Brain microvascular endothelial cell (primary cell): Measurements from ENCODE around the gene PITPNC1.

Experiments
- DNase-seq: peaks from one replicate; pipeline ENCODE4 v3.0.0-alpha.2; 2020
- H3K27ac ChIP-seq: fragments of 250-450 bp; sonication (Bioruptor Pico); 2 replicates; pipeline ENCODE4 v1.5.1; 2020; ENCODE audit warnings: mild to moderate bottlenecking, moderate library complexity
- H3K27me3 ChIP-seq: fragments of 250-450 bp; sonication (Bioruptor Pico); replicated peaks from 2 replicates; pipeline ENCODE4 v1.5.1; 2020; ENCODE audit warnings: mild to moderate bottlenecking
- H3K36me3 ChIP-seq: fragments of 250-450 bp; sonication (Bioruptor Pico); replicated peaks from 2 replicates; pipeline ENCODE4 v1.5.1; 2020; ENCODE audit warnings: mild to moderate bottlenecking
- H3K4me3 ChIP-seq: 2 replicates; pipeline ENCODE4 v1.5.1; 2011; ENCODE audit warnings: low read depth, mild to moderate bottlenecking, control low read depth, low read length, moderate library complexity
- CTCF ChIP-seq: IDR thresholded peaks from 2 replicates; pipeline ENCODE4 v1.5.1; 2011; ENCODE audit warnings: low read depth, mild to moderate bottlenecking, moderate library complexity, low read length, control low read depth, inconsistent platforms; ENCODE audit errors: missing control alignments
- in situ Hi-C: cut with HindIII; loops from 2 replicates; pipeline ENCODE4 v1.10.0; 2017; ENCODE audit warnings: low sequenced_read_pairs, low pct_ligation_motif_present

PITPNC1 gene

GRCh38 chr17:67458203-67458602 is 81.1 kb downstream of the PITPNC1 start:
- Histone ChIP-seq H3K36me3 (no peaks in the 10 kb centered on the region), H3K27ac (no peak overlapping the region), H3K27me3 (no peaks in the 10 kb centered on the region), H3K4me3 (no peak overlapping the region)
- in situ Hi-C loops: no loop called here
- TF ChIP-seq CTCF: no peak
- DNase-seq: no peak

GRCh38 chr17:67459985-67460384 is 82.9 kb downstream of the PITPNC1 start:
- H3K4me3 ChIP-seq: no peak overlapping the region
- H3K36me3 ChIP-seq: no peaks in the 10 kb centered on the region
- in situ Hi-C loops: no loop called here
- no peaks in the 10 kb centered on the region for H3K27me3 ChIP-seq
- no peak for DNase-seq
- TF ChIP-seq CTCF: no peak
- H3K27ac ChIP-seq: no peak overlapping the region

- TF ChIP-seq CTCF: no peak
- in situ Hi-C loops: no loop called here
- Histone ChIP-seq H3K36me3 (no peaks in the 10 kb centered on the region), H3K27ac (no peak overlapping the region), H3K4me3 (no peak overlapping the region), H3K27me3 (no peaks in the 10 kb centered on the region)
- DNase-seq: no peak
These were observed 84.2 kb downstream of the PITPNC1 start for GRCh38 chr17:67461228-67461780.

GRCh38 chr17:67461876-67462275 is 84.8 kb downstream of the PITPNC1 start:
- no peak for DNase-seq
- H3K36me3 ChIP-seq: no peaks in the 10 kb centered on the region
- in situ Hi-C loops: no loop called here
- H3K4me3 ChIP-seq: no peak overlapping the region
- H3K27me3 ChIP-seq: no peaks in the 10 kb centered on the region
- TF ChIP-seq CTCF: no peak
- no peak overlapping the region for H3K27ac ChIP-seq

GRCh38 chr17:67466251-67466796 is 89.2 kb downstream of the PITPNC1 start:
- no peak for DNase-seq
- Histone ChIP-seq H3K36me3 (no peaks in the 10 kb centered on the region), H3K27ac (no peak overlapping the region), H3K27me3 (no peaks in the 10 kb centered on the region), H3K4me3 (no peak overlapping the region)
- no peak for TF ChIP-seq CTCF
- in situ Hi-C loops: no loop called here
